WERI-Rb-1 (cell line): ENCODE data around the gene WDFY2.

Experiments used
- DNase-seq: peaks from one replicate; pipeline ENCODE4 v3.0.0-alpha.2; 2020
- H3K27ac ChIP-seq: fragments of 250-450 bp; sonication (Bioruptor Pico); 2 replicates; pipeline ENCODE4 v1.5.1; 2020; ENCODE audit warnings: mild to moderate bottlenecking, moderate library complexity
- H3K27me3 ChIP-seq: fragments of 250-450 bp; sonication (Bioruptor Pico); 2 replicates; pipeline ENCODE4 v1.5.1; 2021; ENCODE audit warnings: mild to moderate bottlenecking, low read depth, moderate library complexity; ENCODE audit not compliant: insufficient read depth, severe bottlenecking
- H3K36me3 ChIP-seq: fragments of 250-450 bp; sonication (Bioruptor Pico); 2 replicates; pipeline ENCODE4 v1.5.1; 2020; ENCODE audit warnings: mild to moderate bottlenecking, moderate library complexity
- H3K4me3 ChIP-seq: 2 replicates; pipeline ENCODE4 v1.5.1; 2011; ENCODE audit warnings: low read depth, mild to moderate bottlenecking, control low read depth, low read length
- H3K9me3 ChIP-seq: fragments of 250-450 bp; sonication (Bioruptor Pico); 2 replicates; pipeline ENCODE4 v1.5.1; 2021; ENCODE audit warnings: mild to moderate bottlenecking, moderate library complexity; ENCODE audit not compliant: severe bottlenecking
- TF ChIP-seq, protein P1 (sequence below): IDR thresholded peaks from 2 replicates; pipeline ENCODE4 v1.5.1; 2011; ENCODE audit warnings: low read depth, mild to moderate bottlenecking, control low read depth, inconsistent platforms, low read length

WDFY2 gene

GRCh38 chr13:51663973-51664957 lies 80.0 kb downstream of the WDFY2 start:
- DNase-seq = no peak
- no peak overlapping the region for H3K27ac ChIP-seq
- no peak overlapping the region for H3K4me3 ChIP-seq
- no peaks in the 10 kb centered on the region for H3K36me3 ChIP-seq
- H3K9me3 ChIP-seq = no peaks in the 10 kb centered on the region
- H3K27me3 ChIP-seq = no peaks in the 10 kb centered on the region
- TF ChIP-seq, protein P1, sequence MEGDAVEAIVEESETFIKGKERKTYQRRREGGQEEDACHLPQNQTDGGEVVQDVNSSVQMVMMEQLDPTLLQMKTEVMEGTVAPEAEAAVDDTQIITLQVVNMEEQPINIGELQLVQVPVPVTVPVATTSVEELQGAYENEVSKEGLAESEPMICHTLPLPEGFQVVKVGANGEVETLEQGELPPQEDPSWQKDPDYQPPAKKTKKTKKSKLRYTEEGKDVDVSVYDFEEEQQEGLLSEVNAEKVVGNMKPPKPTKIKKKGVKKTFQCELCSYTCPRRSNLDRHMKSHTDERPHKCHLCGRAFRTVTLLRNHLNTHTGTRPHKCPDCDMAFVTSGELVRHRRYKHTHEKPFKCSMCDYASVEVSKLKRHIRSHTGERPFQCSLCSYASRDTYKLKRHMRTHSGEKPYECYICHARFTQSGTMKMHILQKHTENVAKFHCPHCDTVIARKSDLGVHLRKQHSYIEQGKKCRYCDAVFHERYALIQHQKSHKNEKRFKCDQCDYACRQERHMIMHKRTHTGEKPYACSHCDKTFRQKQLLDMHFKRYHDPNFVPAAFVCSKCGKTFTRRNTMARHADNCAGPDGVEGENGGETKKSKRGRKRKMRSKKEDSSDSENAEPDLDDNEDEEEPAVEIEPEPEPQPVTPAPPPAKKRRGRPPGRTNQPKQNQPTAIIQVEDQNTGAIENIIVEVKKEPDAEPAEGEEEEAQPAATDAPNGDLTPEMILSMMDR = no peak

GRCh38 chr13:51665456-51665855 lies 81.2 kb downstream of the WDFY2 start:
- Histone ChIP-seq H3K27ac (no peak overlapping the region), H3K4me3 (no peak overlapping the region), H3K36me3 (no peaks in the 10 kb centered on the region), H3K27me3 (no peaks in the 10 kb centered on the region), H3K9me3 (no peaks in the 10 kb centered on the region)
- TF ChIP-seq, protein P1 = no peak
- DNase-seq = no peak

DNA sequence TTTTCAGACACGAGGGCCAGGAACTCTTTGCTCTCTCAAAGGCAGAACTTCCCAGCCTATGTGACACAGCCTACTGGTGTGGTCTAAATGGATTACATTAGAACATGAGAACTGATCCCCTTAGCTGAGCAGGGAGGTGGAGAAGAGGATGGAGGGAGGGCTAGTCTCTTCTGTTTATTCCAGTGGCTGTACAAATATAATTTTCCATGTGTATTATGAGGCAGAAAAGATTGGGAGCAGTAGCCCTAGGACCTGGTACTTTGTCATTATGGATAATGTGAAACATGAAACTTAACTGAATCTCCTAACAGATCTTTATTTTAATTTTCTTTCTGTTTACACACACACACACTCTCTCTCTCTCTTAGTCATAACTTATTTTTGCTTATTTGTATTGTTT lies 82.1 kb downstream of the WDFY2 start:
- TF ChIP-seq, protein P1 = no peak
- H3K36me3 ChIP-seq = no peaks in the 10 kb centered on the region
- no peaks in the 10 kb centered on the region for H3K27me3 ChIP-seq
- DNase-seq = no peak
- H3K4me3 ChIP-seq = no peak overlapping the region
- H3K27ac ChIP-seq = no peak overlapping the region
- H3K9me3 ChIP-seq = no peaks in the 10 kb centered on the region

GRCh38 chr13:51666839-51667238 lies 82.6 kb downstream of the WDFY2 start:
- TF ChIP-seq, protein P1 = no peak
- H3K27ac ChIP-seq = no peak overlapping the region
- no peak for DNase-seq
- H3K4me3 ChIP-seq = no peak overlapping the region
- H3K27me3 ChIP-seq = no peaks in the 10 kb centered on the region
- no peaks in the 10 kb centered on the region for H3K9me3 ChIP-seq
- H3K36me3 ChIP-seq = no peaks in the 10 kb centered on the region

DNA sequence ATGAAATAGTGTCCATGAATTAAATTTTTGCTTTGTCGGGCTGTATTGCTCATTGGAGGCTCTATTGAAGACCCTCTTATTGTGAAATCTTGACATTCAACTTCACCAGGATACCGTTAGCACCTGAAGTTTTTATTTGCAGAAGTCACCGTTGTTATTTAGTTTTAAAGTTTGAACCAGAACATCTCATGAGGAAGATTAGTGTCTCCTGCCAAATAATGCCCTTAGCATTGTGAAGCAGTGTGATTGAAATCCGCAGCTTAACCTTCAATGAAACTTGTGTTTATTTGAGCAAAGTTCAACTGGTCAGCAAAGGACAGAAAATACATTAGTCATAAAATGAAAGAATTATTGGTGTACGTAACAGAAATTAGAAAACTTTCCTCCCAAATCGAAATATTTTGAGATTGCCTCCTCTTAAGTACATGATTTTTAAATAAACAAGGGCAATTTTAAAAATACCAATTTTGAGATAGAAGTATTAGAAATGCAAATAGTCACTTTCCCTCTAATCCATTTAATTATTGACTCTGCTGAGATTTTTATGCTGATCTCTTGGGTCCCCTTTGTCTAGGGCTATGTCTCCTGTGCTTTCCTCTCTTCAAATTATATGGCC lies 84.4 kb downstream of the WDFY2 start:
- H3K27me3 ChIP-seq = no peaks in the 10 kb centered on the region
- H3K4me3 ChIP-seq = no peak overlapping the region
- H3K36me3 ChIP-seq = no peaks in the 10 kb centered on the region
- no peak for DNase-seq
- no peaks in the 10 kb centered on the region for H3K9me3 ChIP-seq
- no peak overlapping the region for H3K27ac ChIP-seq
- TF ChIP-seq, protein P1 = no peak
